Activated T-helper 17 cell treated with anti-CD3 and anti-CD28 coated beads, Interleukin-2, amount 50 U/mL, for 72 hours (primary cell): ENCODE measurements around the gene MRTFB. TPM values are rescaled to one million over a fixed set of nuclear protein-coding genes. Genes with fewer than 3 reads are reported as not detected.
"Not testable (repeated sequence)": the region's sequence is repeated elsewhere in the genome, so short reads cannot be mapped to it uniquely, and the experiment has no call there.

ENCODE experiments used
- ATAC-seq: fragments of 150-1000 bp; cut with Tn5 transposase; replicated peaks from 2 replicates; pipeline ENCODE4 v1.10.0; 2021; ENCODE audit warnings: mild to moderate bottlenecking, moderate library complexity
- H3K27ac Mint-ChIP-seq: one replicate; pipeline ENCODE4 v1.8.0; 2022; ENCODE audit warnings: mixed read lengths
- H3K27me3 Mint-ChIP-seq: one replicate; pipeline ENCODE4 v1.8.0; 2022; ENCODE audit warnings: mixed read lengths
- H3K36me3 Mint-ChIP-seq: one replicate; pipeline ENCODE4 v1.8.0; 2022; ENCODE audit warnings: low read depth, mild to moderate bottlenecking, mixed read lengths
- H3K4me1 Mint-ChIP-seq: one replicate; pipeline ENCODE4 v1.8.0; 2022; ENCODE audit warnings: mixed read lengths
- H3K4me3 Mint-ChIP-seq: one replicate; pipeline ENCODE4 v1.8.0; 2022; ENCODE audit warnings: mild to moderate bottlenecking, mixed read lengths
- H3K9me3 Mint-ChIP-seq: one replicate; pipeline ENCODE4 v1.8.0; 2022; ENCODE audit warnings: mixed read lengths
- total RNA-seq, 2 donors: library from RNA; stranded (reverse); gene quantifications; one replicate each; pipeline ENCODE4 v1.2.3, GENCODE V29; 2022

Gene MRTFB
- total RNA-seq: 10 to 100 TPM; 18.2 to 18.8 TPM

- Mint-ChIP-seq H3K27ac (peak within 1 kb of the TSS; percentile 85), H3K4me3 (peak within 1 kb of the TSS; percentile 83), H3K4me1 (peaks cover 7% of the 10 kb centered on the region), H3K36me3 (no peaks in the 10 kb centered on the region), H3K9me3 (no peaks in the 10 kb centered on the region), H3K27me3 (peaks cover 4% of the 10 kb centered on the region)
- peak; percentile 93 for ATAC-seq
These were observed at the start of gene MRTFB for GRCh38 chr16:14070877-14071575. TSS of gene MRTFB (plus strand) at chr16:14071319. CDS start at chr16:14140607, 69,288 bp downstream.

GRCh38 chr16:14023526-14023925 is 47.6 kb upstream of the MRTFB start:
- H3K9me3 Mint-ChIP-seq, H3K4me3 Mint-ChIP-seq, H3K4me1 Mint-ChIP-seq, H3K27ac Mint-ChIP-seq, H3K36me3 Mint-ChIP-seq, H3K27me3 Mint-ChIP-seq, ATAC-seq: not testable (repeated sequence)

- ATAC-seq: no peak
- Mint-ChIP-seq H3K4me3 (no peak overlapping the region), H3K27me3 (peaks cover 7% of the 10 kb centered on the region), H3K4me1 (no peaks in the 10 kb centered on the region), H3K9me3 (no peaks in the 10 kb centered on the region), H3K36me3 (no peaks in the 10 kb centered on the region), H3K27ac (no peak overlapping the region)
These were observed 46.8 kb upstream of the MRTFB start for GRCh38 chr16:14024283-14024682.

- H3K4me3 Mint-ChIP-seq: no peak overlapping the region
- H3K27me3 Mint-ChIP-seq: peaks cover 7% of the 10 kb centered on the region
- ATAC-seq: no peak
- no peak overlapping the region for H3K27ac Mint-ChIP-seq
- no peaks in the 10 kb centered on the region for H3K36me3 Mint-ChIP-seq
- no peaks in the 10 kb centered on the region for H3K9me3 Mint-ChIP-seq
- no peaks in the 10 kb centered on the region for H3K4me1 Mint-ChIP-seq
These were observed 44.4 kb upstream of the MRTFB start for GRCh38 chr16:14026572-14027285.

GRCh38 chr16:14028202-14028601 is 42.9 kb upstream of the MRTFB start:
- H3K36me3 Mint-ChIP-seq: no peaks in the 10 kb centered on the region
- H3K27me3 Mint-ChIP-seq: peaks cover 7% of the 10 kb centered on the region
- no peak for ATAC-seq
- H3K27ac Mint-ChIP-seq: no peak overlapping the region
- H3K4me1 Mint-ChIP-seq: no peaks in the 10 kb centered on the region
- no peaks in the 10 kb centered on the region for H3K9me3 Mint-ChIP-seq
- no peak overlapping the region for H3K4me3 Mint-ChIP-seq

- Mint-ChIP-seq H3K36me3 (no peaks in the 10 kb centered on the region), H3K9me3 (no peaks in the 10 kb centered on the region), H3K4me3 (no peak overlapping the region), H3K27me3 (peaks cover 4% of the 10 kb centered on the region), H3K4me1 (no peaks in the 10 kb centered on the region), H3K27ac (no peak overlapping the region)
- ATAC-seq: no peak
These were observed 41.5 kb upstream of the MRTFB start for GRCh38 chr16:14029658-14030057.

GRCh38 chr16:14035092-14035491 is 36.0 kb upstream of the MRTFB start:
- no peaks in the 10 kb centered on the region for H3K27me3 Mint-ChIP-seq
- H3K4me1 Mint-ChIP-seq: peaks cover 4% of the 10 kb centered on the region
- no peak overlapping the region for H3K4me3 Mint-ChIP-seq
- H3K36me3 Mint-ChIP-seq: no peaks in the 10 kb centered on the region
- no peak for ATAC-seq
- no peak overlapping the region for H3K27ac Mint-ChIP-seq
- peaks cover 3% of the 10 kb centered on the region for H3K9me3 Mint-ChIP-seq

GRCh38 chr16:14036889-14037288 is 34.2 kb upstream of the MRTFB start:
- H3K27me3 Mint-ChIP-seq: no peaks in the 10 kb centered on the region
- H3K4me1 Mint-ChIP-seq: peaks cover 4% of the 10 kb centered on the region
- ATAC-seq: no peak
- H3K9me3 Mint-ChIP-seq: peaks cover 3% of the 10 kb centered on the region
- H3K4me3 Mint-ChIP-seq: no peak overlapping the region
- H3K27ac Mint-ChIP-seq: no peak overlapping the region
- no peaks in the 10 kb centered on the region for H3K36me3 Mint-ChIP-seq

GRCh38 chr16:14037960-14038359 is 33.2 kb upstream of the MRTFB start:
- no peak overlapping the region for H3K4me3 Mint-ChIP-seq
- H3K36me3 Mint-ChIP-seq: no peaks in the 10 kb centered on the region
- peaks cover 4% of the 10 kb centered on the region for H3K4me1 Mint-ChIP-seq
- no peaks in the 10 kb centered on the region for H3K27me3 Mint-ChIP-seq
- no peak overlapping the region for H3K27ac Mint-ChIP-seq
- H3K9me3 Mint-ChIP-seq: peaks cover 3% of the 10 kb centered on the region
- no peak for ATAC-seq

- Mint-ChIP-seq H3K36me3 (no peaks in the 10 kb centered on the region), H3K4me1 (peaks cover 4% of the 10 kb centered on the region), H3K4me3 (no peak overlapping the region), H3K27ac (no peak overlapping the region), H3K9me3 (peaks cover 3% of the 10 kb centered on the region), H3K27me3 (no peaks in the 10 kb centered on the region)
- ATAC-seq: peak; percentile 46
These were observed 30.0 kb upstream of the MRTFB start for GRCh38 chr16:14041164-14041563.

GRCh38 chr16:14042706-14043105 is 28.4 kb upstream of the MRTFB start:
- H3K27me3 Mint-ChIP-seq: no peaks in the 10 kb centered on the region
- no peaks in the 10 kb centered on the region for H3K4me1 Mint-ChIP-seq
- ATAC-seq: no peak
- H3K36me3 Mint-ChIP-seq: no peaks in the 10 kb centered on the region
- H3K27ac Mint-ChIP-seq: no peak overlapping the region
- no peak overlapping the region for H3K4me3 Mint-ChIP-seq
- no peaks in the 10 kb centered on the region for H3K9me3 Mint-ChIP-seq

- no peaks in the 10 kb centered on the region for H3K36me3 Mint-ChIP-seq
- H3K27ac Mint-ChIP-seq: no peak overlapping the region
- no peak for ATAC-seq
- H3K27me3 Mint-ChIP-seq: peaks cover 3% of the 10 kb centered on the region
- H3K4me1 Mint-ChIP-seq: no peaks in the 10 kb centered on the region
- no peak overlapping the region for H3K4me3 Mint-ChIP-seq
- H3K9me3 Mint-ChIP-seq: no peaks in the 10 kb centered on the region
These were observed 27.8 kb upstream of the MRTFB start for GRCh38 chr16:14043278-14043677.

GRCh38 chr16:14043793-14044192 is 27.3 kb upstream of the MRTFB start:
- H3K27ac Mint-ChIP-seq: no peak overlapping the region
- H3K4me3 Mint-ChIP-seq: no peak overlapping the region
- no peaks in the 10 kb centered on the region for H3K36me3 Mint-ChIP-seq
- H3K27me3 Mint-ChIP-seq: peaks cover 4% of the 10 kb centered on the region
- H3K9me3 Mint-ChIP-seq: no peaks in the 10 kb centered on the region
- ATAC-seq: no peak
- H3K4me1 Mint-ChIP-seq: no peaks in the 10 kb centered on the region

- ATAC-seq: peak; percentile 64
- Mint-ChIP-seq H3K27ac (peak overlapping the region; percentile 7), H3K4me3 (peak overlapping the region; percentile 6)
- H3K4me1 Mint-ChIP-seq, H3K36me3 Mint-ChIP-seq, H3K9me3 Mint-ChIP-seq, H3K27me3 Mint-ChIP-seq: not testable (repeated sequence)
These were observed 23.8 kb upstream of the MRTFB start for GRCh38 chr16:14047121-14047859.
